GM10266 (cell line): ENCODE measurements around the gene KRT72.

Experiments
- DNase-seq: peaks from one replicate; pipeline ENCODE4 v3.0.0; 2012; ENCODE audit errors: extremely low spot score
- CTCF ChIP-seq: IDR thresholded peaks from 2 replicates; pipeline ENCODE4 v1.5.1; 2012; ENCODE audit warnings: mild to moderate bottlenecking, low read depth; ENCODE audit not compliant: control insufficient read depth, insufficient read depth; ENCODE audit errors: missing control alignments

The KRT72 gene

DNA sequence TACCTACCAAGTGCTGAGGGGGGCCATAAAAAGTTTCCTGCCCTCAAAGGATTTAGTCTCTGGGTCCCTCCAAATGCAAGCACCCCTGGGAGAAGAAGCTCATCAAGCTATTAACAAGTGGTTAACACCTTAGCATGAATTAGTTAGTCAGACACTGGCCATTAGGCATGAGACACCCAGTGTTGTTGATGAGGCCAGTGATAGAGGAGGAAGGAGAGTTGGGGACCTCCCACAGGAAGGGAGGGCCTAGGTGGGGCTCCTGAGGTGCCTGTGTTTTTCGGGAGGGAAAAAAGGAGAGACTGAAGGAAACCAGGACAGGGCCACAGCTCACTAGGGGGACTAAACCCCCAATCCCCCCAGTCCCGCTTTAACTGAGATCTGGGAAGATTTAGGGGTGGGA lies 43.8 kb downstream of the KRT72 start:
- DNase-seq, result no peak
- no peak for TF ChIP-seq CTCF

GRCh38 chr12:52555577-52555976 lies 45.7 kb downstream of the KRT72 start:
- DNase-seq, result no peak
- no peak for TF ChIP-seq CTCF

DNA sequence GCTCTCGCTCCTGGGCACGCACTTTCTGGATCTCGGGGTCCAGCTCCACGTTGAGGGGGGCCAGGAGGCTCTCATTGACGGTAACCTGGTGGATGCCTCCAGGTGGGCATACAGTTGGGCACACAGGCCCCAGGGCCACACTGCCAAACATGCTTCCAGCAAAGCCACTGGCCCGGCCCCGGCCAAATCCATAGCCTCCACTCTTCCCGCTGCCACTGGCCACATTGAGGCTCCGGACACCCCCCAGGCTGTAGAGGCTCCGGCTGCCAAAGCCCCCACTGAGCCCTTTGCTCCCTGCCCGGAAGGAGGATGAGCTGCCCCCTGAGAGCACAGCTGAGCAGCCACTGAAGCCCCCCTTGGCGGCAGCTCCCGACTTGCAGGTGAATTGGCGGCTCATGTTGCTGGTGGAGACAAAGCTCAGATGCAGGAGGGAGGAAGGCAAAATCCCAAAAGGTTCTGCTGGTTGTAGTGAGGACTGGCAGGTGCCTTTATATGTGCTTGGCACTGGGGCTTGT lies 48.5 kb downstream of the KRT72 start, which contains the start of gene KRT71:
Gene KRT71 (minus strand): TSS at position 465 of the 515 bp plus-strand sequence. CDS start 68 bp downstream, at position 397.
- no peak for DNase-seq
- no peak for TF ChIP-seq CTCF

GRCh38 chr12:52552055-52552454 lies 49.2 kb downstream of the KRT72 start:
- DNase-seq, result no peak
- no peak for TF ChIP-seq CTCF

- DNase-seq, result no peak
- no peak for TF ChIP-seq CTCF
These were observed 49.9 kb downstream of the KRT72 start for GRCh38 chr12:52551216-52551865.

DNA sequence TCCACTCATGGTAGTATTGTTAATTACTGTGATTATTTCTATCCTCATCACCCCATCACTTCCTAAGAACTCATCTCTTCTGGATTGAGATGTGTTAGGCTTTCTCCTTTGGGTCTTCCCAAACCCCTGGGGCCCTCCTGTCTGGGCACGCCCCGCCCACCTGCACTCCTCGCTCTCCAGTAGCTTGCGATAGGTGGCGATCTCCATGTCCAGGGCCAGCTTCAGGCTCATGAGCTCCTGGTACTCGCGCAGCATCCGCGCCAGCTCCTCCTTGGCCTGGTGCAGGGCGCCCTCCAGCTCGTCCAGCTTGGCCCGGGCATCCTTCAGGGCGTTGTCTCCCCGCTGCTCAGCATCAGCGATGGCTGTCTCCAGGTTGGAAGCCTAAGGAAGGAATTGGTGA lies 55.1 kb downstream of the KRT72 start:
- no peak for TF ChIP-seq CTCF

More for the DNA sequence above, 55.1 kb downstream of the KRT72 start:
- no peak for DNase-seq
